HEK293T (cell line): ENCODE data around the gene CEP97.
"Not testable (repeated sequence)": the region's sequence is repeated elsewhere in the genome, so short reads cannot be mapped to it uniquely, and the experiment has no call there.

Experiments used
- CTCF ChIA-PET: fragments of 350-600 bp; formaldehyde crosslinking; extraction: SDS; loops from one replicate; lab custom pipeline; 2021; ENCODE audit warnings: antibody characterized with exemption, inconsistent platforms; lab: Yijun Ruan, JAX
- POLR2A ChIA-PET: fragments of 350-600 bp; formaldehyde crosslinking; extraction: SDS; loops from one replicate; lab custom pipeline; 2020; ENCODE audit warnings: antibody characterized with exemption, inconsistent platforms; lab: Yijun Ruan, JAX
- DNase-seq: peaks from one replicate; pipeline ENCODE4 v3.0.0; 2012; ENCODE audit warnings: mixed read lengths; ENCODE audit errors: extremely low spot score
- ARNT ChIP-seq: fragments of 450-650 bp; IDR thresholded peaks from 2 replicates; pipeline ENCODE4 v1.6.1; 2017; ENCODE audit warnings: mild to moderate bottlenecking
- BHLHE40 ChIP-seq: fragments of 450-650 bp; IDR thresholded peaks from 2 replicates; pipeline ENCODE4 v1.6.1; 2016; ENCODE audit warnings: mild to moderate bottlenecking, moderate library complexity, borderline replicate concordance
- CTBP1 ChIP-seq: fragments of 450-650 bp; IDR thresholded peaks from 2 replicates; pipeline ENCODE4 v1.6.1; 2016; ENCODE audit warnings: borderline replicate concordance
- ELF4 ChIP-seq: fragments of 450-650 bp; IDR thresholded peaks from 2 replicates; pipeline ENCODE4 v1.6.1; 2017; ENCODE audit warnings: antibody characterized with exemption
- FOXA1 ChIP-seq: fragments of 450-650 bp; IDR thresholded peaks from 2 replicates; pipeline ENCODE4 v1.6.1; 2016; ENCODE audit warnings: mild to moderate bottlenecking
- FOXK2 ChIP-seq: fragments of 450-650 bp; IDR thresholded peaks from 2 replicates; pipeline ENCODE4 v1.6.1; 2016; ENCODE audit warnings: mild to moderate bottlenecking
- FOXM1 ChIP-seq: fragments of 450-650 bp; IDR thresholded peaks from 2 replicates; pipeline ENCODE4 v1.6.1; 2017; ENCODE audit warnings: mild to moderate bottlenecking, borderline replicate concordance
- HDGF ChIP-seq: fragments of 450-650 bp; IDR thresholded peaks from 2 replicates; pipeline ENCODE4 v1.6.1; 2017; ENCODE audit warnings: antibody characterized with exemption, borderline replicate concordance
- L3MBTL2 ChIP-seq: fragments of 450-650 bp; conservative IDR thresholded peaks from 2 replicates; pipeline ENCODE4 v1.6.1; 2016; ENCODE audit warnings: mild to moderate bottlenecking
- LEF1 ChIP-seq: fragments of 450-650 bp; IDR thresholded peaks from 2 replicates; pipeline ENCODE4 v1.6.1; 2017; ENCODE audit warnings: mild to moderate bottlenecking, borderline replicate concordance
- NFRKB ChIP-seq: fragments of 450-650 bp; IDR thresholded peaks from 2 replicates; pipeline ENCODE4 v1.6.1; 2016; ENCODE audit warnings: mild to moderate bottlenecking, moderate library complexity
- PKNOX1 ChIP-seq: fragments of 450-650 bp; IDR thresholded peaks from 2 replicates; pipeline ENCODE4 v1.6.1; 2016
- SP1 ChIP-seq: fragments of 450-650 bp; IDR thresholded peaks from 2 replicates; pipeline ENCODE4 v1.6.1; 2017
- SUZ12 ChIP-seq: fragments of 450-650 bp; IDR thresholded peaks from 2 replicates; pipeline ENCODE4 v1.6.1; 2016; ENCODE audit warnings: mild to moderate bottlenecking
- TARDBP ChIP-seq: fragments of 450-650 bp; IDR thresholded peaks from 2 replicates; pipeline ENCODE4 v1.6.1; 2016
- ZNF384 ChIP-seq: fragments of 450-650 bp; IDR thresholded peaks from 2 replicates; pipeline ENCODE4 v1.6.1; 2016

The CEP97 gene

DNA sequence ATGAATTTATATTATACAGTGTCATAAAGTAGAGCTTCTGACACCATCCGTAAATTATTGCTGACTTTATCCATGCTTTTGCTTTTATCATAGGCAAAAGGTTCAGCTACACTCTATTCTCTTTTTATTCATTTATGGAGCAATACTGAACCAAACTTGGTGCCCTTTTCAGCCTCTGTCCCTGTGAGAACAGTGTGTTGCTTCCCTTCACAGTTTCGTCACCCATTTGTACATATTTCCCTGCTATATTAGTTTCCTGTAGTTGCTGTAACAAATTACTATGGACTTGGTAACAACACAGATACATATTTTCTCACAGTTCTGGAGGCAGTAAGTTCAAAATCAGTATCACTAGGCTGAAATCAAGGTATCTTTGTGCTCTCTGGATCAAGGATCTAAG lies 35.1 kb upstream of the CEP97 start:
- DNase-seq, result no peak
- ChIA-PET CTCF (no interaction called here), POLR2A (no interaction called here)
- TF ChIP-seq BHLHE40 (no peak), NFRKB (no peak), PKNOX1 (no peak), SP1 (no peak), FOXK2 (no peak), SUZ12 (no peak), TARDBP (no peak), ELF4 (no peak), FOXM1 (no peak), HDGF (no peak), CTBP1 (no peak), FOXA1 (no peak), LEF1 (no peak)

GRCh38 chr3:101690972-101691371 lies 33.4 kb upstream of the CEP97 start:
- CTCF ChIA-PET, result no interaction called here
- TF ChIP-seq NFRKB, result no peak
- TF ChIP-seq HDGF, result no peak
- no peak for TF ChIP-seq BHLHE40
- no peak for TF ChIP-seq SUZ12
- no peak for TF ChIP-seq CTBP1
- no peak for TF ChIP-seq FOXA1
- no peak for TF ChIP-seq PKNOX1
- TF ChIP-seq SP1, result no peak
- no peak for TF ChIP-seq LEF1
- no peak for TF ChIP-seq L3MBTL2
- no peak for DNase-seq
- POLR2A ChIA-PET, result interaction anchor here (1.0 to 1.9 kb wide), 2 partner anchors 11 to 14 kb away, joined by 3 to 6 read pairs; partner anchors contain the start of gene ZBTB11

- POLR2A ChIA-PET, result interaction anchor here (1.0 to 1.9 kb wide), 2 partner anchors 12 to 15 kb away, joined by 3 to 6 read pairs; partner anchors contain the start of gene ZBTB11
- not testable (repeated sequence) for DNase-seq
- CTCF ChIA-PET, result interaction anchor here (0.6 kb wide), 1 partner anchor 19 kb away, joined by 4 read pairs; no protein-coding TSS in a partner anchor
These were observed 32.4 kb upstream of the CEP97 start for GRCh38 chr3:101691685-101692671.

DNA sequence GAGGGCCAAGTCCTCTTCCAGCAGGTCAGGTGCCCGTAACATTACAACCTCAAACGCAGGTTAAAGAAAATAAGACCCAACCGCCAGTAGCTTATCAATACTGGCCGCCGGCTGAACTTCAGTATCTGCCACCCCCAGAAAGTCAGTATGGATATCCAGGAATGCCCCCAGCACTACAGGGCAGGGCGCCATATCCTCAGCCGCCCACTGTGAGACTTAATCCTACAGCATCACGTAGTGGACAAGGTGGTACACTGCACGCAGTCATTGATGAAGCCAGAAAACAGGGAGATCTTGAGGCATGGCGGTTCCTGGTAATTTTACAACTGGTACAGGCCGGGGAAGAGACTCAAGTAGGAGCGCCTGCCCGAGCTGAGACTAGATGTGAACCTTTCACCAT lies 30.9 kb upstream of the CEP97 start:
- CTCF ChIA-PET, POLR2A ChIA-PET: not testable (repeated sequence)
- DNase-seq, result peak; percentile 36

GRCh38 chr3:101694836-101695235 lies 29.6 kb upstream of the CEP97 start:
- DNase-seq, POLR2A ChIA-PET: not testable (repeated sequence)
- CTCF ChIA-PET, result interaction anchor here (0.7 kb wide), 1 partner anchor 1239 kb away, joined by 3 read pairs; no protein-coding TSS in a partner anchor

DNA sequence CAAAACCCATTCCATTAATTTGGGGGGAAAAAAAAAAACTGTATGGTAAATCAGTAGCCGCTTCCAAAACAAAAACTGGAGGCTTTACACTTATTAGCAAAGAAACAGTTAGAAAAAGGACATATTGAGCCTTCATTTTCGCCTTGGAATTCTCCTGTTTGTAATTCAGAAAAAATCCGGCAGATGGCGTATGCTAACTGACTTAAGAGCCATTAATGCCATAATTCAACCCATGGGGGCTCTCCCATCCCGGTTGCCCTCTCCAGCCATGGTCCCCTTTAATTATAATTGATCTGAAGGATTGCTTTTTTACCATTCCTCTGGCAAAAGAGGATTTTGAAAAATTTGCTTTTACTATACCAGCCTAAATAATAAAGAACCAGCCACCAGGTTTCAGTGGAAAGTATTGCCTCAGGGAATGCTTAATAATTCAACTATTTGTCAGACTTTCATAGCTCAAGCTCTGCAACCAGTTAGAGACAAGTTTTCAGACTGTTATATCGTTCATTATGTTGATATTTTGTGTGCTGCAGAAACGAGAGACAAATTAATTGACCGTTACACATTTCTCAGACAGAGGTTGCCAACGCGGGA lies 28.5 kb upstream of the CEP97 start:
- TF ChIP-seq ARNT, result no peak
- CTCF ChIA-PET, result interaction anchor here (0.7 kb wide), 2 partner anchors 11 to 1240 kb away, joined by 3 read pairs; no protein-coding TSS in a partner anchor
- peak; percentile 15 for DNase-seq
- POLR2A ChIA-PET, result interaction anchor here (0.7 kb wide), 1 partner anchor 28 kb away, joined by 3 read pairs; the partner anchor contains the start of gene CEP97

GRCh38 chr3:101701696-101702634 lies 22.4 kb upstream of the CEP97 start:
- no peak for DNase-seq
- TF ChIP-seq LEF1, result no peak
- no peak for TF ChIP-seq ZNF384
- no peak for TF ChIP-seq ELF4
- TF ChIP-seq HDGF, result no peak
- no peak for TF ChIP-seq TARDBP
- no peak for TF ChIP-seq CTBP1
- TF ChIP-seq ARNT, result no peak
- TF ChIP-seq NFRKB, result no peak
- TF ChIP-seq PKNOX1, result no peak
- no peak for TF ChIP-seq BHLHE40
- TF ChIP-seq FOXK2, result no peak
- no peak for TF ChIP-seq SP1
- no peak for TF ChIP-seq FOXA1
- no peak for TF ChIP-seq FOXM1
- TF ChIP-seq SUZ12, result no peak
- POLR2A ChIA-PET, result interaction anchor here (1.1 to 1.8 kb wide), 2 partner anchors 16 to 22 kb away, joined by 3 to 6 read pairs; partner anchors contain the start of genes CEP97 and RPL24
- CTCF ChIA-PET, result no interaction called here
